ENCODE measurements around the gene LRRC45. TPM values are rescaled to one million over a fixed set of nuclear protein-coding genes. Genes with fewer than 3 reads are reported as not detected.

The LRRC45 gene
- total RNA-seq, 1 experiment from 2014 or later = 38.1 TPM

- TF ChIP-seq ARID4B (CRISPR knock-in tag; IDR thresholded peaks at IDR 0.05; ENCODE audit: borderline replicate concordance) (no peak), HMGA2 (CRISPR knock-in tag; IDR thresholded peaks at IDR 0.05) (no peak), SOX15 (CRISPR knock-in tag; IDR thresholded peaks at IDR 0.05) (no peak), NFE2L1 (CRISPR knock-in tag; IDR thresholded peaks at IDR 0.05) (no peak), ZNF671 (CRISPR knock-in tag; IDR thresholded peaks at IDR 0.05) (no peak), TCF7 (CRISPR knock-in tag; IDR thresholded peaks at IDR 0.05; ENCODE audit: low read depth) (no peak), NFATC4 (CRISPR knock-in tag; IDR thresholded peaks at IDR 0.05) (no peak), CTCF (IDR thresholded peaks at IDR 0.05) (no peak), ZBTB21 (CRISPR knock-in tag; IDR thresholded peaks at IDR 0.05; ENCODE audit: borderline replicate concordance) (no peak)
- TF ChIP-seq, protein P1, sequence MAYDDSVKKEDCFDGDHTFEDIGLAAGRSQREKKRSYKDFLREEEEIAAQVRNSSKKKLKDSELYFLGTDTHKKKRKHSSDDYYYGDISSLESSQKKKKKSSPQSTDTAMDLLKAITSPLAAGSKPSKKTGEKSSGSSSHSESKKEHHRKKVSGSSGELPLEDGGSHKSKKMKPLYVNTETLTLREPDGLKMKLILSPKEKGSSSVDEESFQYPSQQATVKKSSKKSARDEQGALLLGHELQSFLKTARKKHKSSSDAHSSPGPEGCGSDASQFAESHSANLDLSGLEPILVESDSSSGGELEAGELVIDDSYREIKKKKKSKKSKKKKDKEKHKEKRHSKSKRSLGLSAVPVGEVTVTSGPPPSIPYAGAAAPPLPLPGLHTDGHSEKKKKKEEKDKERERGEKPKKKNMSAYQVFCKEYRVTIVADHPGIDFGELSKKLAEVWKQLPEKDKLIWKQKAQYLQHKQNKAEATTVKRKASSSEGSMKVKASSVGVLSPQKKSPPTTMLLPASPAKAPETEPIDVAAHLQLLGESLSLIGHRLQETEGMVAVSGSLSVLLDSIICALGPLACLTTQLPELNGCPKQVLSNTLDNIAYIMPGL (CRISPR knock-in tag; IDR thresholded peaks at IDR 0.05) = no peak
- TF ChIP-seq, protein P2, sequence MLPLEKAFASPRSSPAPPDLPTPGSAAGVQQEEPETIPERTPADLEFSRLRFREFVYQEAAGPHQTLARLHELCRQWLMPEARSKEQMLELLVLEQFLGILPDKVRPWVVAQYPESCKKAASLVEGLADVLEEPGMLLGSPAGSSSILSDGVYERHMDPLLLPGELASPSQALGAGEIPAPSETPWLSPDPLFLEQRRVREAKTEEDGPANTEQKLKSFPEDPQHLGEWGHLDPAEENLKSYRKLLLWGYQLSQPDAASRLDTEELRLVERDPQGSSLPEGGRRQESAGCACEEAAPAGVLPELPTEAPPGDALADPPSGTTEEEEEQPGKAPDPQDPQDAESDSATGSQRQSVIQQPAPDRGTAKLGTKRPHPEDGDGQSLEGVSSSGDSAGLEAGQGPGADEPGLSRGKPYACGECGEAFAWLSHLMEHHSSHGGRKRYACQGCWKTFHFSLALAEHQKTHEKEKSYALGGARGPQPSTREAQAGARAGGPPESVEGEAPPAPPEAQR (CRISPR knock-in tag; IDR thresholded peaks at IDR 0.05) = no peak
These were observed 57.1 kb downstream of the LRRC45 start (continued) for GRCh38 chr17:82080048-82080788.

Other genes with a start within 250 kb of the LRRC45 start
- 0.85 to 1.4 TPM (median 1.4 TPM) in 3 replicates for gene GCGR, start 219.2 kb upstream of the LRRC45 start, total RNA-seq (2021)
- gene MCRIP1, start 190.0 kb upstream of the LRRC45 start, total RNA-seq (2021) = 126 to 144 TPM (median 131 TPM) in 3 replicates
- gene PPP1R27, start 188.3 kb upstream of the LRRC45 start, total RNA-seq (2021) = not detected in 3 replicates
- gene P4HB, start 162.8 kb upstream of the LRRC45 start, total RNA-seq (2021) = 343 to 380 TPM (median 360 TPM) in 3 replicates
- 200 to 247 TPM (median 203 TPM) in 3 replicates for gene ARHGDIA, start 152.0 kb upstream of the LRRC45 start, total RNA-seq (2021)
- 172 to 212 TPM (median 174 TPM) in 3 replicates for gene ALYREF, start 131.7 kb upstream of the LRRC45 start, total RNA-seq (2021)
- gene ANAPC11, start 131.6 kb upstream of the LRRC45 start, total RNA-seq (2021) = 217 to 249 TPM (median 245 TPM) in 3 replicates
- 1.9 to 2.1 TPM (median 1.9 TPM) in 3 replicates for gene NPB, start 121.1 kb upstream of the LRRC45 start, total RNA-seq (2021)
- gene PCYT2, start 111.9 kb upstream of the LRRC45 start, total RNA-seq (2021) = 24.7 to 31.4 TPM (median 26.3 TPM) in 3 replicates
- gene SIRT7, start 105.1 kb upstream of the LRRC45 start, total RNA-seq (2021) = 19.5 to 24.2 TPM (median 20.9 TPM) in 3 replicates
- 24.2 to 29.8 TPM (median 24.3 TPM) in 3 replicates for gene MAFG, start 95.6 kb upstream of the LRRC45 start, total RNA-seq (2021)
- gene PYCR1, start 86.0 kb upstream of the LRRC45 start, total RNA-seq (2021) = 144 to 188 TPM (median 164 TPM) in 3 replicates
- 0.44 to 0.62 TPM (median 0.46 TPM) in 3 replicates for gene MYADML2, start 76.1 kb upstream of the LRRC45 start, total RNA-seq (2021)
- gene NOTUM, start 62.1 kb upstream of the LRRC45 start, total RNA-seq (2021) = 1.2 to 1.9 TPM (median 1.7 TPM) in 3 replicates
- 60.4 to 71.9 TPM (median 67.8 TPM) in 3 replicates for gene ASPSCR1, start 45.7 kb upstream of the LRRC45 start, total RNA-seq (2021)
- 107 to 121 TPM (median 110 TPM) in 3 replicates for gene CENPX, start 427 bp upstream of the LRRC45 start, total RNA-seq (2021)
- gene RAC3, start 8.4 kb downstream of the LRRC45 start, total RNA-seq (2021) = 135 to 163 TPM (median 138 TPM) in 3 replicates
- 114 to 130 TPM (median 120 TPM) in 3 replicates for gene DCXR, start 14.4 kb downstream of the LRRC45 start, total RNA-seq (2021)
- 40.9 to 42.3 TPM (median 41.6 TPM) in 3 replicates for gene RFNG, start 28.5 kb downstream of the LRRC45 start, total RNA-seq (2021)
- 166 to 181 TPM (median 167 TPM) in 3 replicates for gene GPS1, start 28.6 kb downstream of the LRRC45 start, total RNA-seq (2021)
- 99.6 to 120 TPM (median 106 TPM) in 3 replicates for gene DUS1L, start 42.5 kb downstream of the LRRC45 start, total RNA-seq (2021)
- 611 to 742 TPM (median 654 TPM) in 3 replicates for gene FASN, start 74.9 kb downstream of the LRRC45 start, total RNA-seq (2021)
- gene CCDC57, start 189.5 kb downstream of the LRRC45 start, total RNA-seq (2021) = 15.1 to 20.0 TPM (median 16.9 TPM) in 3 replicates
- gene SLC16A3, start 205.7 kb downstream of the LRRC45 start, total RNA-seq (2021) = 28.7 to 65.3 TPM (median 58.5 TPM) in 3 replicates

All from WTC11 (cell line).